Measurements from ENCODE around the gene ZNF324.
"Not testable (repeated sequence)": the region's sequence is repeated elsewhere in the genome, so short reads cannot be mapped to it uniquely, and the experiment has no call there.

The ZNF324 gene

DNA sequence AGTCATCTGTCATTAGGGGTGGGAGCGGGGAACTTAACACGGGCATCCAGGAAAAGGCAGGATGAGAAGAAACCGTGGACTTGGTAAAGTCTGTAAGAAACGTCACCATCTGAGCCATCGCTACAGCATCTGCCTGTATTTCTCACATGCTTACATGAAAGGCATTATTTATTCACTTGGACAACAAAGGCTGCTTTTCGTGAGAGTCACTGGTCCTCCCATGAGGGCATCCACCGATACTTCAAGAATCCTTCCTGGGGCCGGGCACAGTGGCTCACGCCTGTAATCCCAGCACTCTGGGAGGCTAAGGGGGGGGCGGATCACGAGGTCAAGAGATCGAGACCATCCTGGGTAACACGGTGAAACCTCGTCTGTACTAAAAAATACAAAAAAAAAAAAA, 25.4 kb downstream of the ZNF324 start:
- DNase-seq (ENCODE audit: low read depth), result no peak
- H3K4me3 ChIP-seq (ENCODE audit: low read depth, low read length), result no peak overlapping the region

GRCh38 chr19:58497634-58498170, 30.8 kb downstream of the ZNF324 start:
- no peak overlapping the region for H3K4me3 ChIP-seq (ENCODE audit: low read depth, low read length)
- no peak for DNase-seq (ENCODE audit: low read depth)

DNA sequence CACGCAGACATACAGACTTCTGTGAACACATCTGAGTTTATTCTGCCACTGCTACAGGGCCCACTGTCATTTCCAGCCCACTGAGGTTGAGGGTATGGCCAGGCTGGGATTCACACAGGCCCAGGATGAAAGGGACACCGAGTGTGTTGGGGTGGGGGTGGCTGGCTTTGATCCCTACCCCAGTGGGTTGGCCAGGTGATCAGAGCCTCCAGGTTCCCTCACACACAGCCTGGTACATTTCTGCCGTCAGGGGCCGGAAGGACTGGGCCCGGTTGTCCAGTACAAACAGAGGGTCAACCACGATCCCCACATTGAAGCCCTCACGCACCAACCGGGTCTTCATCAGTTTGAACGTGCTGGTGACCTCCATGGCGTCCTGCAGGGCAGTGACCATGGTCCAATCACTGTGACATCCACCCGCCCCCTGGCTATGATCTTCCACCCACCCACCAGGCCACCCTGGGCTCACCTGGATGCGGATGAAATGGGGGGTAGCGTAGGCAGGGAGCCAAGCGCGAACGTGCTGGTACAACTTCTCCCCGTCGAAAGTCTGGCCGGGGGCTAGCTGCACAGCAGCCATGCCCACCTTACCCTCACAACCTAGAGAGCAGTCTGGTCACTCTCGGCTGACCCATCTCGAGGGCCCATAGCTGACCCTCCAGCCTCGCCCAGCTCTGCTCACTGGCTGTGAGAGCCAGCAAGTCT, 31.6 kb downstream of the ZNF324 start:
- no peak for DNase-seq (ENCODE audit: low read depth)

GRCh38 chr19:58499021-58499927, 32.4 kb downstream of the ZNF324 start:
- peak overlapping the region; percentile 58 for H3K4me3 ChIP-seq (ENCODE audit: low read depth, low read length)
- DNase-seq (ENCODE audit: low read depth), result peak; percentile 93

More for the DNA sequence above, 31.6 kb downstream of the ZNF324 start:
- peak overlapping the region; percentile 58 for H3K4me3 ChIP-seq (ENCODE audit: low read depth, low read length)

DNA sequence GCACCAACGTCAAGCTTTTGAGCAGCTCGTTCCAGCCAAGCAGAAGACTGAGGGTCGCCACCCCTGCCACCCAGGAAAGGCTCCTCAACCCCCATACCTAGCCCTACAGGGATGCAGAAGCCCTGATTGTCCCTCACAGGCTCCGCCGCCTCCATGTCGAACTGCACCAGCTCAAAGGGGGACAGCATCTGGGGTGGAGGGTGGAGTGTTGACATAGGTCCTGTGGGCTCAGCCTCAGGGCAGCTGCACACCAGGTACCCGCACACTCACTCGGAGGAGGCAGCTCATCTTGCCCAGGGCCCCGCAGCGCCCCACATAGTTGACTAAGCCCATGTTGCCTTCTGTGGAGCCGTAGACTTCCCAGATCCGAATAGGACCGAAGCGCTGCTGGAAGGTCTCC, 33.4 kb downstream of the ZNF324 start:
- DNase-seq (ENCODE audit: low read depth), result no peak
- peak overlapping the region; percentile 58 for H3K4me3 ChIP-seq (ENCODE audit: low read depth, low read length)

DNA sequence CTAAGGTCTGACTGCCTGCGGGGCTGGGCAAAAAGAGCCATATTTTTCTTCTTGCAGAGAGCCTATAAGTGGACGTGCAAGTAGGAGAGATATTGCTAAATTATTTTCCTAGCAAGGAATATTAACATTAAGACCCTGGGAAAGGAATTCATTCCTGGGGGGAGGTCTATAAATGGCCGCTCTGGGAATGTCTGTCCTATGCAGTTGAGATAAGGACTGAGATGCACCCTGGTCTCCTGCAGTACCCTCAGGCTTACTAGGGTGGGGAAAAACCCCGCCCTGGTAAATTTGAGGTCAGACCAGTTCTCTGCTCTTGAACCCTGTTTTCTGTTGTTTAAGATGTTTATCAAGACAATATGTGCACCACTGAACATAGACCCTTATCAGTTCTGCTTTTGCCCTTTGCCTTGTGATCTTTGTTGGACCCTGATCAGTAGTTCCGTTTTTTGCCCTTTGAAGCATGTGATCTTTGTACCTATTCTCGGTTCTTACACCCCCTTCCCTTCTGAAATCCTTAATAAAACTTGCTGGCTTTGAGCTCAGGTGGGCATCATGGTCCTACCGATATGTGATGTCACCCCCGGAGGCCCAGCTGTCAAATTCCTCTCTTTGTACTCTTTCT, 40.8 kb downstream of the ZNF324 start:
- not testable (repeated sequence) for H3K4me3 ChIP-seq (ENCODE audit: low read depth, low read length); DNase-seq (ENCODE audit: low read depth)

- H3K4me3 ChIP-seq (ENCODE audit: low read depth, low read length), result no peak overlapping the region
- DNase-seq (ENCODE audit: low read depth), result no peak
Measured at GRCh38 chr19:58509731-58510083, 42.8 kb downstream of the ZNF324 start.

- no peak for DNase-seq (ENCODE audit: low read depth)
- H3K4me3 ChIP-seq (ENCODE audit: low read depth, low read length), result no peak overlapping the region
Measured at GRCh38 chr19:58510084-58510862, 43.4 kb downstream of the ZNF324 start.

DNA sequence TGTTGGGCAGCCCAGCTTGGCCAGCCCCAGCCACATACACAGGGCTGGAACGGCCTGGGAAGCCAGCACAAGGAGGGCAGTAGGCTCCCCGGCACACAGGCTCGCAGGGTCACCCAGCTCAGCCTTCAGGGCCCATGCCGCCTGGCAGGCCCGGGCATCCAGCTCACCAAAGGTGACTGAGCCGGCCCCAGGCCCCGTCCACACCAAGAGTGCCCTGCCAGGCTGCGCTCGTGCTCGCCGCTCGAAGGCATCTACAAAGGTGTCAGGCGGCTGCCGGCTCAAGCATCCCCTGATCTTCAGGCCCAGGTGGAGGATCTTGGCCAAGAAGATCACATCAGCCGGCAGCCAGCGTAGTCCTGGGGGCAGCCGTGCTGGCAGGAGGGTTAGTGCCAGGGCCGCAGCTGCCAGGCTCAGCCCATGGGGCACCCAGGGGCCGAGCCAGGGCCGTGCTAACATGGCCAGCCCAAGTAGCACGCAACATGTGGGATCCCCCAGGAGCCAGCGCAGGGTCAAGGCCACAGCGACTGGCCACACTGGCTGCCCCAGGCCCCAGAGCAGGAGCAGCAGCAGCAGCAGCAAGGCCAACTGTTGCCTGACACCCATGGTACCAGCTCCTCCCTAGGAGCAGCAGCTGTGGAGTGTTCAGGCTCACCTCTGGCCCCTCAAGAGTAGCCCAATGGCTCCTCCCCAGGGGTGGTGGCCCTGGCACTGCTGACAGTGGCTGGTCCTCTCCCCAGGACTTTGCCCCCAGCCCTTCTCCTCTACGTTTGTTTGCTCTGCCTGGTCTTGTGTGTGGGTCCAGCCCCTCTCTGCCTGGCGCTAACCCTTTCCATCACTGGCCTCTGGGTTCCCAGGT, 44.7 kb downstream of the ZNF324 start, which contains the start of gene SLC27A5:
Gene SLC27A5 (minus strand): TSS at position 640 of the 856 bp plus-strand sequence. CDS start 37 bp downstream, at position 603.
- no peak for DNase-seq (ENCODE audit: low read depth)
- no peak within 1 kb of the TSS for H3K4me3 ChIP-seq (ENCODE audit: low read depth, low read length)

DNA sequence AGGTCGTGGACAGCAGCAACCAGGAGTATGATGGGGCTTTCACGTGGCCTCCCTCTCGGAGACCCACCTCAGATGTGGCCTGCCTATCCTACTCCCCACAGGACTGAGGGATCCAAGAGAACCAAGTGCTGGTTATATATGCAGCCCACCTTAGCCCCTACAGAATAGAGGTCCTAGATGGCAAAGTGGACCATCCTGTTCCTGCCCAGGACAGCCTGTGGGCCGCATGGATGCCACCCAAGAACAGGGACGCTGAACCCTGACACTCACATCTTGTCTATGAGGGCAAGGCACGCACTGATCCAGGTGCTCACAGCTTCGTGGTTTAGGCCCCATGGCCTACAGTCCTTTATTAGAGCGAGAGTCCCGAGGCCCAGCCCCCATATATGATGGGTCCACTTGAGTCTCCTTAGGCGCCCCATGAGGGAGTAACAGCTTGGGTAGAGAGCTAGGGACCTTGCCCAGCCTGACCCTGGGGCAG, 46.4 kb downstream of the ZNF324 start:
- DNase-seq (ENCODE audit: low read depth), result no peak
- no peak overlapping the region for H3K4me3 ChIP-seq (ENCODE audit: low read depth, low read length)

DNA sequence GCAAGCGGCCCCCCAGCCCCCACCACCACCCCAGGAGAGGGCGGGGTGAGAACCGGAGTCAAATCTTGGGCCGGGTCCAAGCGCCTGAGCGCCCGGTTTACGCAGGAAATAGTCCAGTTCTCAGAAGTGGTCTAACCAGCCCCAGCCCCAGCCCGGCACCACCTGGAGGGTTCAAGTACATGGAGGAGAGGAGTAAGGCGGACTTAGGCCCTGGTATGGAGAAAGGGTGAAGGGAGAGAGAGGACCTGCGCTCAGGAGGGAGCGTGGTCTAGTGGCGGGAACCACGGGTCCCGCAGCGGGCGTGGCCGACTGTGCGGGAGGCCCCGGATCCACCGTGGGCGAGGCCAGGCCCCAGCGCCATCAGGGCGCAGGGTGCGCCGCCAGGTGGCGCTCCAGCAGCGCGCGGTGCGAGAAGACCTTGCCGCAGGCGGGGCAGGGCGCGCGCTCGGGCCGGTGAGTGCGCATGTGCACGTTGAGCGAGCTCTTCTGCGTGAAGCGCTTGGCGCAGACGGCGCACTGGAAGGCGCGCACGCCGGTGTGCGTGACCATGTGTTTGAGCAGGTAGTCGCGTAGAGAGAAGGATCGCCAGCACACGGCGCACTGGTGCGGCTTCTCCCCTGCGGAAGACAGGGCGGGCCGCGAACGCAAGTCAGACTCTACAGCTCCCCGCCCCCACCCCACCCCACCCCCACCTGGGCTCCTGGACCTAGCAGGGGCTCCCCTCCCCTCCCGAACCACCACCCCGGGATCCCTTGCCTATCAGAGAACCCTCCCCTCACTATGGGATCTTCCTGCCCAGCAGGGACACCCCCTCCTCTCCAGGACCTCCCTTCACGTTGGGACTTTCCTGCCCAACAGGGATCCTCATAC, 47.0 kb downstream of the ZNF324 start:
- peak; percentile 56 for DNase-seq (ENCODE audit: low read depth)
- peak overlapping the region; percentile 55 for H3K4me3 ChIP-seq (ENCODE audit: low read depth, low read length)

DNA sequence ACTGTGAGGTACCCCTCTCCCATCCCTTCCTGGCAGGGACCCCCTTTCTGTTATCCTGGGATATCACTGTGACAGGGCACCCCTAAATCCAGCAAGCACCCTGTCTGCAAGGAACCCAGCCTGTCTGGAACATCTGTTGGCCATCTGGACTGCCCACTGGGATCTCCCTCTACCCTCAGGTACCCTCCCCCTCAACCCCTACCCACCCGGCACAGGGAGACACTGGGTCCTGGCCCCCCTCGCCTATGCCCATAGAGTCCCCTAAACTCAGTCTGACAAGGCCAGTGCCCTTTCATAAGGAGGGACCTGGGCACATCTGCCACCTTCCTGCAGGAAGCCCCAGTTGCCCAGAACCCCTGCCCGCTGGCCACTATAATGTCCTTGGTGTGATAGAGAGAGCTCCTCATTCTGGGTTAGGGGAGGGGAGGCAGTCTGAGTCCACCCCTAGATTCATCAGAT, 47.7 kb downstream of the ZNF324 start:
- no peak for DNase-seq (ENCODE audit: low read depth)
- H3K4me3 ChIP-seq (ENCODE audit: low read depth, low read length), result peak overlapping the region; percentile 55

DNA sequence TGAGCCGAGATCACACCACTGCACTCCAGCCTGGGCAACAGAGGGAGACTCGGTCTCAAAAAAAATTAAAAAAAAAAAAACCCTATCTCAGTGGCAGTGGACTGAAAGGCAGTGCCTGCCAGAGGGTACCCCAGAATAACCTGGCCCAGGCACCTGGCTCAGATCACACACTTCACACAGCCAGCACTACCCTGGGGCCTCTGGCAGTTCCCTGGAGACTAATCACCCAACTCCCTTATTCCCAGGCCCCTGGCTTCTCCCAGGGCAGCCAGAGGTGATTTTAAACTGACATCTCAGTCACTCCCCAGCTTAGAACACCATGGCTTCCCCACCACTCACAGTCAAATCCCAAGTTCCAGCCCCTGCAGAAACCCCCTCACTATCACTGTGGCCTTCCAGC, 48.4 kb downstream of the ZNF324 start:
- H3K4me3 ChIP-seq (ENCODE audit: low read depth, low read length), result no peak overlapping the region
- DNase-seq (ENCODE audit: low read depth), result no peak

DNA sequence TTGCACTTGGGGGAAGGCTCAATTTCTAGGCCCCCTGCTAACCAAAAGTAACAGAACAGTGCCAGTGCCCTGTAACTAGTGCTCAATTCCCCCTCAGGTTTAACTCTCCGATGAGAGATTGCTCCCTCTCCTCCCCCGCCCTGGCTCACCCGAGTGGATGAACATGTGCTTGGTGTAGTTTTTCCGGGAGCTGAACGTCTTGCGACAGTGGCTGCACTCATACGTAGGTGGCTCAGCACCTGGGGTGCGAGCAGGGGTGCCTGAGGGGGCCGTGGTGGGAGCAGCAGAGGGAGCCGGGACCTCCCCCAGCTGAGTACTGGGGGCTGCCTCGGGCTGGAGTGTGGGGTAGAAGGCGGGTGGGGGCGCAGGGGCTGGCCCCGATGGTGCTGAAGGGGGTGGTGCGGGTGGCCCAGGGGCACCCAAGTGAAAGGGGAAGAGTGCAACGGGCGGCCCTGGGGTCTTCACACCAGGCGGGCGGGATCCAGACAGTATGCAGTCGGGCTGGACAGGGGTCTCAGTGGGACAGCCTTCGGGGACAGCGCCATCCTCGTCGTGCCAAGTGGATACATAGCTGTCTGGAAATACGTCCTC, 49.5 kb downstream of the ZNF324 start:
- no peak overlapping the region for H3K4me3 ChIP-seq (ENCODE audit: low read depth, low read length)
- no peak for DNase-seq (ENCODE audit: low read depth)

DNA sequence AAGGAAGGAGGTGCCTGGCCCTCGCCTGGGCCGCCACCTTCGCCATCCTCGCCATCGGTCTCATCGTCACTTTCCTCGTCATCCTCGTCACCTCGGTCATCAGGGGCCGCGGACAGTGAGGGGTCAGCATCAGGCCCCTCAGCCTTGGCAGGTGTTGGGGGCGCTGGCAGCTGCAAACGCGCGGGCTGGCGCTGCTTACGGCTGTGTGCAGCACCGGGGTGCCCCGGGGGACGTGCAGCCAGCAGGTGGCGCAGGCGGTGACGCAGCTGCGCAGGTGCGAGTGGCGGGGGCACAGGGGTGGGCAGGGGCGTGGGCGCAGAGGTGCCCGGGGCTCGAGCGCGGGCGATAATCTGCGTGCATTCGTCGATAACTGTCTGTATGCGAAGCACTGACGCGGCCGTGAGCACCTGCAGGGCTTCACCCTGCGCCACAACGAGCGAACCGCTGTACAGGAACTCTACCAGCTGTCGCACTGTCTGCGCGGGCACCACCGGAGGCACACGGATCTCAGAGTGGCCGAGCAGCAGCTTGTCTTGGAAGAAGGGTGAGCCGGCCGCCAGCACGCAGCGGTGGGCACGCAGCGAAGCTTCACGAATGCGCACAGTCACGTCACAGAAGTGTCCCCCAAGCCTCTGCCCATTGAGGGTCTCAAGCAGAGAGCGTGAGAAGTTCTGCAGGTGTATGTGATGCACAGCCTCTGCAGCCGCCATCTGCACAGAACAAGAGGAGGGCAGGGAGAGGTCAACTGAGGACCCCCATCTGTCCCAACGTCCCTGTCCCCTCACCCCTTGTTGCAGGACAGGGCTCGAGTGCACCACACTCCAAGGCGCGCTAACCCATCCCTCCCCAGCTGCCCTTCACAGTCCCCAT, 50.3 kb downstream of the ZNF324 start:
- no peak overlapping the region for H3K4me3 ChIP-seq (ENCODE audit: low read depth, low read length)

More for the DNA sequence above, 50.3 kb downstream of the ZNF324 start:
- DNase-seq (ENCODE audit: low read depth), result no peak
